Kidney (tissue), 14 donors: ENCODE data around the gene SIAH2. TPM values are rescaled to one million over a fixed set of nuclear protein-coding genes. Genes with fewer than 3 reads are reported as not detected.

Source experiments
- DNase-seq, 5 donors: peaks; one replicate each; pipeline ENCODE4 v3.0.0-alpha.2; 2013 to 2020
- FAIRE-seq: peaks from 2 replicates; lab custom pipeline; 2012; peaks lifted over from hg19 to GRCh38; lab: Jason Lieb, UNC
- H3K27ac ChIP-seq, 2 donors: one replicate each; pipeline ENCODE4 v1.7.0; 2013; ENCODE audit warnings: low read depth in 2 of 2, low read length in 2 of 2, inconsistent platforms in 1 of 2
- H3K27me3 ChIP-seq: one replicate; pipeline ENCODE4 v1.7.1; 2013; ENCODE audit warnings: low read length, inconsistent platforms; ENCODE audit not compliant: control insufficient read depth, insufficient read depth
- H3K36me3 ChIP-seq, 3 donors: one replicate each; pipeline versions ENCODE4 v1.7.0 to v1.7.1; 2013; ENCODE audit warnings: low read length in 3 of 3, control low read depth in 1 of 3, inconsistent platforms in 1 of 3; ENCODE audit not compliant: insufficient read depth in 3 of 3, control insufficient read depth in 2 of 3
- H3K4me1 ChIP-seq, 3 donors: one replicate each; pipeline versions ENCODE4 v1.7.0 to v1.7.1; 2013; ENCODE audit warnings: low read length in 3 of 3, inconsistent platforms in 1 of 3, low read depth in 1 of 3; ENCODE audit not compliant: control insufficient read depth in 2 of 3, insufficient read depth in 2 of 3
- H3K4me3 ChIP-seq, 3 donors: one replicate each; pipeline versions ENCODE4 v1.7.0 to v1.8.1; 2013; ENCODE audit warnings: low read length in 3 of 3, control low read depth in 1 of 3, inconsistent platforms in 1 of 3
- H3K9ac ChIP-seq, 3 donors: one replicate each; pipeline versions ENCODE4 v1.7.0 to v1.7.1; 2013; ENCODE audit warnings: low read length in 3 of 3, control low read depth in 1 of 3, inconsistent platforms in 1 of 3
- H3K9me3 ChIP-seq, 3 donors: one replicate each; pipeline versions ENCODE4 v1.7.0 to v1.7.1; 2013; ENCODE audit warnings: low read length in 3 of 3, control low read depth in 1 of 3, inconsistent platforms in 1 of 3; ENCODE audit not compliant: control insufficient read depth in 2 of 3, insufficient read depth in 1 of 3
- intact Hi-C: fragments of 100-400 bp; cut with DNase I; formaldehyde crosslinking; loops from one replicate; pipeline ENCODE4 v1.11.1; 2022
- polyA plus RNA-seq: library from polyadenylated mRNA; stranded (reverse); fragments of 350-450 nt; fragmentation: Illumina TruSeq; extraction: RNeasy Lipid Tissue Mini Kit (QIAGEN cat#74804); gene quantifications from one replicate; pipeline ENCODE4 v1.2.3, GENCODE V29; 2014; ENCODE audit warnings: low read depth, low replicate concordance; ENCODE audit not compliant: insufficient read depth
- total RNA-seq: library from RNA; stranded (reverse); fragmentation: NEBNext Ultra II Directional; extraction: Animal tissue kit (Norgen Biotek cat#: 25700); gene quantifications from one replicate; pipeline ENCODE4 v1.2.1, GENCODE V29; 2021
- TF ChIP-seq, protein P1 (sequence below): IDR thresholded peaks from 3 replicates; pipeline ENCODE4 v1.5.1; 2012; ENCODE audit warnings: mild to moderate bottlenecking, moderate library complexity, borderline replicate concordance; ENCODE audit not compliant: insufficient read depth; ENCODE audit errors: extremely low read depth
- donor health status: control.
- donor health status: control.
- donor health status: control.
- donor health status: control.
- donor health status: control.
- donor health status: DM: yes; HTN: yes; CAD: no.
- donor health status: Normal renal cell carcinoma (clear cell type).

The SIAH2 gene
- total and polyA plus RNA-seq, 2 donors from 2014 or later: 16.9 to 24.6 TPM

- Histone ChIP-seq H3K9ac (no peak overlapping the region), H3K4me3 (no peak overlapping the region), H3K36me3 (peaks cover 0 to 12% (median 3%) of the 10 kb centered on the region in 3 donors), H3K27ac (no peak overlapping the region), H3K27me3 (no peaks in the 10 kb centered on the region), H3K9me3 (no peaks in the 10 kb centered on the region), H3K4me1 (peaks cover 0 to 42% (median 25%) of the 10 kb centered on the region in 3 donors)
- intact Hi-C loops: no loop called here
- TF ChIP-seq, protein P1, sequence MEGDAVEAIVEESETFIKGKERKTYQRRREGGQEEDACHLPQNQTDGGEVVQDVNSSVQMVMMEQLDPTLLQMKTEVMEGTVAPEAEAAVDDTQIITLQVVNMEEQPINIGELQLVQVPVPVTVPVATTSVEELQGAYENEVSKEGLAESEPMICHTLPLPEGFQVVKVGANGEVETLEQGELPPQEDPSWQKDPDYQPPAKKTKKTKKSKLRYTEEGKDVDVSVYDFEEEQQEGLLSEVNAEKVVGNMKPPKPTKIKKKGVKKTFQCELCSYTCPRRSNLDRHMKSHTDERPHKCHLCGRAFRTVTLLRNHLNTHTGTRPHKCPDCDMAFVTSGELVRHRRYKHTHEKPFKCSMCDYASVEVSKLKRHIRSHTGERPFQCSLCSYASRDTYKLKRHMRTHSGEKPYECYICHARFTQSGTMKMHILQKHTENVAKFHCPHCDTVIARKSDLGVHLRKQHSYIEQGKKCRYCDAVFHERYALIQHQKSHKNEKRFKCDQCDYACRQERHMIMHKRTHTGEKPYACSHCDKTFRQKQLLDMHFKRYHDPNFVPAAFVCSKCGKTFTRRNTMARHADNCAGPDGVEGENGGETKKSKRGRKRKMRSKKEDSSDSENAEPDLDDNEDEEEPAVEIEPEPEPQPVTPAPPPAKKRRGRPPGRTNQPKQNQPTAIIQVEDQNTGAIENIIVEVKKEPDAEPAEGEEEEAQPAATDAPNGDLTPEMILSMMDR: no peak
- DNase-seq: no peak
- FAIRE-seq: no peak
Observed at GRCh38 chr3:150740733-150741496, 22.1 kb downstream of the SIAH2 start.

GRCh38 chr3:150739877-150740645 lies 22.9 kb downstream of the SIAH2 start:
- H3K9me3 ChIP-seq: no peaks in the 10 kb centered on the region
- DNase-seq (no peak), FAIRE-seq (no peak)
- H3K4me3 ChIP-seq: no peak overlapping the region
- no peak overlapping the region for H3K9ac ChIP-seq
- H3K36me3 ChIP-seq: peaks cover 0 to 12% (median 3%) of the 10 kb centered on the region in 3 donors
- TF ChIP-seq, protein P1: no peak
- peaks cover 0 to 43% (median 25%) of the 10 kb centered on the region in 3 donors for H3K4me1 ChIP-seq
- H3K27me3 ChIP-seq: no peaks in the 10 kb centered on the region
- intact Hi-C loops: no loop called here
- H3K27ac ChIP-seq: no peak overlapping the region

- no peak for FAIRE-seq
- no peak overlapping the region for H3K27ac ChIP-seq
Observed at GRCh38 chr3:150739200-150739863, 23.6 kb downstream of the SIAH2 start.

More at GRCh38 chr3:150739200-150739863, 23.6 kb downstream of the SIAH2 start:
- H3K4me1 ChIP-seq: peaks cover 0 to 38% (median 21%) of the 10 kb centered on the region in 3 donors
- H3K36me3 ChIP-seq: peaks cover 0 to 12% (median 3%) of the 10 kb centered on the region in 3 donors
- no peaks in the 10 kb centered on the region for H3K9me3 ChIP-seq
- intact Hi-C loops: no loop called here
- TF ChIP-seq, protein P1: no peak
- DNase-seq: no peak
- no peaks in the 10 kb centered on the region for H3K27me3 ChIP-seq
- H3K9ac ChIP-seq: no peak overlapping the region
- H3K4me3 ChIP-seq: no peak overlapping the region
